Posterior cingulate gyrus (tissue), 11 donors: ENCODE data around the gene USP11.

Experiments used
- DNase-seq, 10 donors: peaks; one replicate each; pipeline versions ENCODE4 v3.0.0 to v3.0.0-alpha.2; 2020 to 2021; ENCODE audit warnings: mixed read lengths in 3 of 10
- intact Hi-C: fragments of 100-400 bp; cut with DNase I; formaldehyde crosslinking; loops from one replicate; pipeline ENCODE4 v1.15.1; 2023

The USP11 gene

GRCh38 chrX:47232803-47233332 is at the start of gene USP11:
Gene USP11 (plus strand): TSS chrX:47233009. CDS start chrX:47233044, 35 bp downstream.
- peak in 9 of 10 donors; percentile 36 to 93 (median 63) for DNase-seq
- intact Hi-C loops: loop anchor here (10.0 kb wide), 1 partner anchor 132 kb away; no protein-coding TSS in a partner anchor

GRCh38 chrX:47184486-47184885 is 48.3 kb upstream of the USP11 start:
- intact Hi-C loops: no loop called here
- DNase-seq: peak in 2 of 10 donors; percentile 15 to 18

GRCh38 chrX:47185241-47185640 is 47.6 kb upstream of the USP11 start:
- intact Hi-C loops: no loop called here

GRCh38 chrX:47186096-47186740 is 46.6 kb upstream of the USP11 start:
- peak in 3 of 10 donors; percentile 60 to 81 (median 69) for DNase-seq
- intact Hi-C loops: no loop called here

More at GRCh38 chrX:47185241-47185640, 47.6 kb upstream of the USP11 start:
- DNase-seq: peak in 3 of 10 donors; percentile 59 to 77 (median 76)

- intact Hi-C loops: no loop called here
- peak in 2 of 10 donors; percentile 30 to 74 for DNase-seq
Observed at GRCh38 chrX:47187106-47187677, 45.6 kb upstream of the USP11 start.

- peak in 2 of 10 donors; percentile 60 to 75 for DNase-seq
- intact Hi-C loops: no loop called here
Observed at GRCh38 chrX:47189906-47190305, 42.9 kb upstream of the USP11 start.

- intact Hi-C loops: no loop called here
- peak; percentile 82 to 99 (median 90) for DNase-seq
Observed at GRCh38 chrX:47190445-47191269, 42.2 kb upstream of the USP11 start.

GRCh38 chrX:47191331-47191730 is 41.5 kb upstream of the USP11 start:
- DNase-seq: peak in 2 of 10 donors; percentile 59 to 61
- intact Hi-C loops: no loop called here

GRCh38 chrX:47191806-47192401 is 40.9 kb upstream of the USP11 start:
- DNase-seq: peak in 1 of 10 donors; percentile 21
- intact Hi-C loops: no loop called here

- intact Hi-C loops: loop anchor here (1.0 kb wide), 1 partner anchor 24 kb away; no protein-coding TSS in a partner anchor
- peak; percentile 88 to 99 (median 96) for DNase-seq
Observed at GRCh38 chrX:47193475-47194193, 39.2 kb upstream of the USP11 start, which contains the start of gene UBA1. Gene UBA1 (plus strand): TSS chrX:47193829. CDS start chrX:47198803, 4,974 bp downstream.

GRCh38 chrX:47194194-47194787 is 38.5 kb upstream of the USP11 start:
- DNase-seq: peak in 3 of 10 donors; percentile 6 to 25 (median 24)
- intact Hi-C loops: loop anchor here (1.0 kb wide), 1 partner anchor 23 kb away; no protein-coding TSS in a partner anchor

- intact Hi-C loops: no loop called here
- DNase-seq: no peak
Observed at GRCh38 chrX:47196098-47196497, 36.7 kb upstream of the USP11 start.

- intact Hi-C loops: no loop called here
- DNase-seq: peak in 2 of 10 donors; percentile 23 to 39
Observed at GRCh38 chrX:47197526-47197925, 35.3 kb upstream of the USP11 start.

- intact Hi-C loops: no loop called here
- peak in 2 of 10 donors; percentile 65 to 76 for DNase-seq
Observed at GRCh38 chrX:47198026-47198686, 34.7 kb upstream of the USP11 start.

GRCh38 chrX:47198687-47199080 is 34.1 kb upstream of the USP11 start:
- peak in 2 of 10 donors; percentile 47 to 70 for DNase-seq
- intact Hi-C loops: no loop called here

- intact Hi-C loops: no loop called here
- peak in 2 of 10 donors; percentile 18 to 56 for DNase-seq
Observed at GRCh38 chrX:47199286-47199685, 33.5 kb upstream of the USP11 start.

- peak in 2 of 10 donors; percentile 57 to 59 for DNase-seq
- intact Hi-C loops: no loop called here
Observed at GRCh38 chrX:47200385-47201150, 32.2 kb upstream of the USP11 start.
